ENCODE data around the gene EXOG.

DNA sequence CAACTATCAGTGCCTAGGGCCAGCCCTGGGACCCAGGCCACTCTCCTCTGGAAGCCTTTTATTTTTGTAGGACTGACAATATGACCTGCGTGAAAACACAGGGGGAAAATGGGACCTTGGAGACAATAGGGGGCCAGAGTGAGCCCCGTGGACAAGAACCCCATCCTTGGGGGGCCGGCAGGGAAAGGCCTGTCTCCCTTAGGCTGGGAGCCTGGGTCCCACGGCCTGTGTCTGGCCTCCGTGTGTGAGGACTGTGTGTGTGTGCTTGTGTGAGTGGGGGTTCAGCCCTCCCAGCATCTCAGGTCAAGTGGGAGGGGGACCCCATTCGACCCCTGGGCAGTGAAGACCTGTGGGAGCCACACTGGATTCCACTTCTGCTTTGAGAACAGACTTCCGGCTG is 53.3 kb downstream of the EXOG start:
- TF ChIP-seq, protein P1, sequence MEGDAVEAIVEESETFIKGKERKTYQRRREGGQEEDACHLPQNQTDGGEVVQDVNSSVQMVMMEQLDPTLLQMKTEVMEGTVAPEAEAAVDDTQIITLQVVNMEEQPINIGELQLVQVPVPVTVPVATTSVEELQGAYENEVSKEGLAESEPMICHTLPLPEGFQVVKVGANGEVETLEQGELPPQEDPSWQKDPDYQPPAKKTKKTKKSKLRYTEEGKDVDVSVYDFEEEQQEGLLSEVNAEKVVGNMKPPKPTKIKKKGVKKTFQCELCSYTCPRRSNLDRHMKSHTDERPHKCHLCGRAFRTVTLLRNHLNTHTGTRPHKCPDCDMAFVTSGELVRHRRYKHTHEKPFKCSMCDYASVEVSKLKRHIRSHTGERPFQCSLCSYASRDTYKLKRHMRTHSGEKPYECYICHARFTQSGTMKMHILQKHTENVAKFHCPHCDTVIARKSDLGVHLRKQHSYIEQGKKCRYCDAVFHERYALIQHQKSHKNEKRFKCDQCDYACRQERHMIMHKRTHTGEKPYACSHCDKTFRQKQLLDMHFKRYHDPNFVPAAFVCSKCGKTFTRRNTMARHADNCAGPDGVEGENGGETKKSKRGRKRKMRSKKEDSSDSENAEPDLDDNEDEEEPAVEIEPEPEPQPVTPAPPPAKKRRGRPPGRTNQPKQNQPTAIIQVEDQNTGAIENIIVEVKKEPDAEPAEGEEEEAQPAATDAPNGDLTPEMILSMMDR (IDR thresholded peaks at IDR 0.05), result no peak
- TF ChIP-seq POLR2A (IDR thresholded peaks at IDR 0.05), result no peak
